Lower leg skin (tissue), 4 donors: Measurements from ENCODE around the gene ABCG1. TPM values are rescaled to one million over a fixed set of nuclear protein-coding genes. Genes with fewer than 3 reads are reported as not detected.

Experiments
- DNase-seq, 2 donors: peaks; one replicate each; pipeline ENCODE4 v3.0.0-alpha.2; 2019; ENCODE audit warnings: low spot score in 2 of 2
- H3K4me3 ChIP-seq: fragments of 200-600 bp; sonication (generic); 2 replicates; pipeline ENCODE4 v1.5.1; 2017; ENCODE audit warnings: mild to moderate bottlenecking, low read depth; ENCODE audit not compliant: poor library complexity, severe bottlenecking
- CTCF ChIP-seq, 3 donors: fragments of 450-650 bp; IDR thresholded peaks; one replicate each; pipeline ENCODE4 v1.5.1; 2016; ENCODE audit warnings: antibody characterized with exemption in 3 of 3, mild to moderate bottlenecking in 3 of 3, moderate library complexity in 2 of 3
- POLR2A ChIP-seq, 2 donors: fragments of 450-650 bp; IDR thresholded peaks; one replicate each; pipeline ENCODE4 v1.6.1; 2016 to 2017; ENCODE audit warnings: antibody characterized with exemption in 2 of 2, mild to moderate bottlenecking in 1 of 2, moderate library complexity in 1 of 2
- WGBS, 2 donors: methylation state at CpG; one replicate each; pipeline ENCODE4 v1.1.5; 2018; 5-methylcytosine and 5-hydroxymethylcytosine counted together
- intact Hi-C: fragments of 100-400 bp; cut with DNase I; formaldehyde crosslinking; loops from one replicate; pipeline ENCODE4 v1.15.0; 2023; ENCODE audit warnings: low total_unique reads
- total RNA-seq, 4 donors: library from RNA; depleted of rRNA; stranded (reverse); fragments of >200 nt; gene quantifications; one replicate each; pipeline ENCODE4 v1.1.0, GENCODE V29; 2016

Gene ABCG1
- total RNA-seq, 4 donors from 2014 or later, result 49.4 to 80.2 (median 52.7) TPM

DNA sequence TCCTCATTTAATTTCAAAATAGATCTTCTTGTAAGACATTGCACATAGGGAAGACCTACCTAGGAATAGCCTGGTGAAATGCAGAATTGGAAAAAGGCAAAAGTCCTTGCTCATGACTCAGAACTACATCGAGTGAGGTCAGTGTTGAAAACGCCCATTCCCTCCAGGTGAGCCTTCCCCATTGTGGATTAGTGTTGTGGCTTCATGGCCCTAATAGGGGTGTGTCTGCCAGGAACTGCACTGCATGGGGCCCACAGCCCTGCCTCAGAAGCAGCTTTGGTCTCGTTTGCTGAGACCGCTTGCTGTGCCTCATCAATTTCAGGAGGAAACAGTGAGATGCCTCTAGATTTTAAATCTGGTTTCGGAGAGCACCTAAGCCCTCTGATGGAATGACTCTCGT is 79.3 kb downstream of the ABCG1 start:
- no peak overlapping the region for H3K4me3 ChIP-seq
- 70 to 72% methylated on average over 6 of the region's 6 CpGs for WGBS, 2 donors
- DNase-seq, result no peak
- TF ChIP-seq CTCF (IDR thresholded peaks at IDR 0.05), result no peak
- no peak for TF ChIP-seq POLR2A (IDR thresholded peaks at IDR 0.05)
- intact Hi-C loops, result no loop called here

- no peak overlapping the region for H3K4me3 ChIP-seq
- intact Hi-C loops, result no loop called here
- WGBS, 2 donors, result 78 to 95% methylated on average over 5 of the region's 5 CpGs
- TF ChIP-seq CTCF (IDR thresholded peaks at IDR 0.05), result no peak
- TF ChIP-seq POLR2A (IDR thresholded peaks at IDR 0.05), result no peak
- DNase-seq, result no peak
Measured at GRCh38 chr21:42298657-42299056, 79.7 kb downstream of the ABCG1 start.

DNA sequence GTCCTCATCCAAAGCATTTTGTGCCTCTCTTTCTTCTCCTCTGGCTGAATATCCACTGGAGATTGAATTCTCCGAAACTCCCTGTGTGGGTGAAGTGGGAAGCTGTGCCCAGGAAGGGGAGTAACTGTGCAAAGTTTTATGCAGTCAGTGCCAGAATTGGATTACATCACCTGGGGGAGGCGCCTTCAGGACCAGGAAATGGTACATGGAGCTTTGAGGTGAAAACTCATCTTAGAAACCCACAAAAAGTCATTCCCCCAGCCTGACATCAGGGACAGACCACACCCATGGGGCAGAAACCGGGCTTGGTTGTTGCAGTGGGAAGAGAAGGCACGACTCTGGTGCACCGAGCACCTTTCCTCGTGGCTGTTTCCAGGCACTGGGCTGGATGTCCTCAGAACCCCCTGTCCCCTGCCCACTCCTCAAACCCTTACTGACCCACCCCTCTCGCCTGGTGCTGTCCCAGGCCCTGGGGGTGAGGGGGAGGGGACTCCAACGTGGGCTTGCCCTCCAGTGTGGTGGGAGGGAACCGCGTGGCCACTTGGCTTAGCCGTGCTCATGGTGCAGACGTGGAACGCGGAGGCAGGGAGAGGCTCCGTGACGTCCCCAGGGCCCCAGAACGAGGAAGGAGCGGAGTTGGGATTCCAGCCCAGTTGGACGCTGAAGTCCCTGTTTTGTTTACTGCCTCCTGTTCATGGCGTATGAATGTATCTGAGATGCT is 80.5 kb downstream of the ABCG1 start:
- TF ChIP-seq CTCF (IDR thresholded peaks at IDR 0.05) (no peak), POLR2A (IDR thresholded peaks at IDR 0.05) (no peak)
- intact Hi-C loops, result no loop called here
- 62 to 68% methylated on average over 20 of the region's 20 CpGs for WGBS, 2 donors
- no peak for DNase-seq
- H3K4me3 ChIP-seq, result no peak overlapping the region

GRCh38 chr21:42300045-42300583 is 81.2 kb downstream of the ABCG1 start:
- WGBS, 2 donors, result 88 to 91% methylated on average over 7 of the region's 7 CpGs
- TF ChIP-seq POLR2A (IDR thresholded peaks at IDR 0.05), result no peak
- TF ChIP-seq CTCF (IDR thresholded peaks at IDR 0.05), result no peak
- intact Hi-C loops, result no loop called here
- H3K4me3 ChIP-seq, result no peak overlapping the region
- no peak for DNase-seq

DNA sequence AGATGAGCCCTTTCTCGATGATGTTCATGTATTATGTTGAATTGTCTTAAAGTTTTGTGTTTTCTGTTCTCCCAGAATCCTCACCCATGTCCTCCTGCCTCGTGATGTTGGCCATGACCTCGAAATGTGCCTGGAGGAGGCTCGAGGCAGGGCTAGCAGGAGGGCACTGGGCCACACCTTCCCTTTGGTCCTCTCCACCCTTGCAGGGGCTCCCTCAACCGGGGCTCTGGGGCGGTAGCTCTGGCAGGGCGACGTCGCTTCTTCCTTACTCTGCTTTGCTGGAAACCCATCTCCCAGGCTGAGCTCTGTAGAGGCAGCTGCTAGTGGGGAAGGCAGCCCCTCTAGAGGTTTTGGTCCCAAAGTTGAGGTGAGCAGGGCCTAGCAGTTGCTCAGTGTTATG is 82.0 kb downstream of the ABCG1 start:
- intact Hi-C loops, result no loop called here
- no peak for TF ChIP-seq CTCF (IDR thresholded peaks at IDR 0.05)
- 87 to 88% methylated on average over 9 of the region's 9 CpGs for WGBS, 2 donors
- no peak for DNase-seq
- no peak overlapping the region for H3K4me3 ChIP-seq
